Stimulated activated naive CD4-positive, alpha-beta T cell (primary cell): ENCODE measurements around the gene FNBP1.
A peak's percentile ranks its signal among the peaks of the same experiment; 100 is the strongest.
"Not testable (repeated sequence)": the region's sequence is repeated elsewhere in the genome, so short reads cannot be mapped to it uniquely, and the experiment has no call there.

Experiments used
- DNase-seq, 6 experiments: peaks; one replicate each; lab custom pipeline; 2025; lab: John Stamatoyannopoulos, UW

Gene FNBP1

DNA sequence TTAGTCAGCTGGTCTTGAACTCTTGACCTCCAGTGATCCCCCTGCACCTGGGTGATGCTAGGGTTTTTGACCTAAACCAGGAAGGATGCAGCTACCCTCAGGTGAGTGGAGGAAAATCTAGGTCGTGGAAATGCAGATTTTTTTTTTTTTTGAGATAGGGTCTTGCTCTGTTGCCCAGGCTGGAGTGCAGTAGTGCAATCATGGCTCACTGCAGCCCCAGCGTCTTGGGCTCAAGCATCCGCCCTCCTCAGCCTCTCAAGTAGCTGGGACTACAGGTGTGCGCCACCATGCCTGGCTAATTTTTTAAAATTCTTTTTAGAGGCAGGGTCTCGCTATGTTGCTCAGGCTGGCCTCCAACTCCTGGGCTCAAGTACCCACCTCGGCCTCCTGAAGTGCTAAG lies 51.9 kb downstream of the FNBP1 start:
- DNase-seq: not testable (repeated sequence)

DNA sequence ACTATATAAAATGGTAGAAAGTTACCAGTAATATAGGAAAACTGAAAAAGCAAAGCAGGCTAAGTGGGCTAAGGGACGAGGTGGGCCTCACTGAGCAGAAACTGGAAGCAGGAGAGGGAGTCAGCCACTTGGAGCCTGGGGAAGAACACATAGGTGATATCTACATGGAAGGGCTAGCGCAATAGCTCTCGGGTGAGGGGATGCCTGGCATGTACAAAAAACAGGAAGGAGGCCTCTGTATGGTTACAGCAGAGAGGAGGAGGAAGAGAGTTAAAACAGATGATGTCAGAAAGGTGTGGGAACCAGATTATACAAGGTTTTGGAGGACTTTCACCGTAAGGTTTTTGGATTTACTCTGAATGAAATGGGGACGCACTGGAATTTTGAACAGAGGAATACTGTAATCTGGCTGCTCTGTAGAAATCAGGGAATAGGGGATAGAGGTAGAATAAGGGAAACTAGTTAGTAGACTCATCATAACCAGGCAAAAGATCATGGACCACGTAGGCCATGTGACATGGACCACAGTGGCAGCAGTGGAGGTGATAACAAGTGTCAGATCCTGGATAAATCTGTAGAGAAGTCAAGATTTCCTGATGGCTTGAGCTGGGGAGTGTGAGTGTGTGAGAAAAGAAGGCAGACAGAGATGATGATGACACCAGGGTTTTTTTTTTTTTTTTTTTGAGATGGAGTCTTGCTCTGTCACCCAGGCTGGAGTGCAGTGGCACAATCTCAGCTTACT lies 52.5 kb downstream of the FNBP1 start:
- DNase-seq: peak in 5 of 6 experiments; percentile 11 to 50 (median 28)

DNA sequence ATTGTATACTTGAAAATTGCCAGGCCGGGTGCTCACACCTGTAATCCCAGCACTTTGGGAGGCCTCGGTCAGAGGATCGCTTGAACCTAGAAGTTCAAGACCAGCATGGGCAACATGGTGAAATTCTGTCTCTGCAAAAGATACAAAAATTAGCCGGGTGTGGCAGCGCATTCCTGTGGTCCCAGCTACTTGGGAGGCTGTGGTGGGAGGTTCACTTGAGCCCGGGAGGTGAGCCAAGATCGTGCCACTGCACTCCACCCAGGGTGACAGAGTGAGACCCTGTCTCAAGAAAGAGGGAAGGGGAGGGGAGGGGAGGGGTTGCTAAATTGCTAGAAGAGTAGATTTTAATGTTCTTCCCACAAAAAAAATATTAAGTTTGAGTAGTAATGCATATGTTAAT lies 53.2 kb downstream of the FNBP1 start:
- DNase-seq: no peak

DNA sequence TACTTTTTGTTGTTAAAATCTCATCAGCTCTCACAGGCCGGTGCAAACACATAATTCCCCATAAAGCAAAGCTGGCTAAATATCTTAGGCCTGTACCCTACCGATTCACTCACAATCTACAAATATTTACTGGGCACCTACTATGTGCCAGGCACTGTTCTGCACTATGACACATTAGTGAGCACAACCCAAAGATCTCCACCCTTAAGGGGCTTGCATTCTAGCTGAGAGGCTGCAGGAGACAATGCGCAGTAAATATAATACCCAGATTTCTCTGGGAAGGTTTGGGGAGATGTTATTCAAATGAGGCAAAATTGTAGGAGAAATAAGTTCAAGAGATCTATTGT lies 53.7 kb downstream of the FNBP1 start:
- no peak for DNase-seq

DNA sequence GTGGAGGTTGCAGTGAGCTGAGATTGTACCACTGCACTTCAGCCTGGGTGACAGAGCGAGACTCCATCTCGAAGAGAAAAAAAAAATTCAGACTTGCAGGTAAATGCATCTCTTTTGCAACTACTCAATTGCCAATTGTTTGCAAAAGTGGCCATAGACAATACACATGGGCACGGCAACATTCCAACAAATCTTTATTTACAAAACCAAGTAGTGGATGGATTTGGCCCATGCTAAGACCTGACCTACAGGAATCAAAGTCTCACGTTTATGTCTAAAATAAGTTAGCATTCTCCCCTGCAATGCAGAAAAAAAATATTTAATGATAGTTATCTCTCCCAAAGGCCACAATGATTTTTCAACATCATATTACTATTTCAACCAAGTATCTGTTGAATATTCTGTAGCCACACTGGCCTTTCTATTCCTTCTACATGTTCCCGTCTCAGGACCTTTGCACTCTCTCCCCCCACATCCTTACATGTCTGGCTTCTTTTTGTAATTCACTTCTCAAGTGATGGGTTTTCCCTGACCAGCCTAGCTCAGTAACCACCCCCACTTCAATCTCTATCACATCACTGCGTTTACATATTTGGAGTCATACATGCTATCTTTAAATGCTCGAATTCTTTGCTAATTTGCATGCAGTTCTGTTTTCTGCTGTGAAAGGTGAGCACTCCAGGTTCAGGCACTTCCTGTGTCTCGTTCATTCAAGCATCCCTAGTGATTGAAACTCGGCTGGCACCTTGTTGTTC lies 54.2 kb downstream of the FNBP1 start:
- DNase-seq: peak in 3 of 6 experiments; percentile 12 to 23 (median 20)

DNA sequence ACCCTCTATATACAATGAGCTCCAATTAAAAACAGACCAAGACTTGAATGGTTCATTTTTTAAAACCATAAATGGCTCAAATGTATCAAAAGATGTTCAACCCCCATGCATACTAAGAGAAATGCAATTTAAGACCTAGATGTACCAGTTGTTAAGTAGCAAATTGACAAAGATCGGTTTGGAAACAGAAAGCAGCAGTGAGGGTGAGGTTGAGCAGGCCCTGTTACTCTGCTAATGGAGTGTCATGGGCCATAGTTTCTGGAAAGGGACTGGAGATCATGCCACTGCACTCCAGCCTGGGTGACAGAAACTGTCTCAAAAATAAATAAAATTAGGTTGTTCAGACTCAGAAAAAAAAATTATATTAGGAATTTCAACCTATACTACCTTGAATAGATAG lies 55.0 kb downstream of the FNBP1 start:
- no peak for DNase-seq

DNA sequence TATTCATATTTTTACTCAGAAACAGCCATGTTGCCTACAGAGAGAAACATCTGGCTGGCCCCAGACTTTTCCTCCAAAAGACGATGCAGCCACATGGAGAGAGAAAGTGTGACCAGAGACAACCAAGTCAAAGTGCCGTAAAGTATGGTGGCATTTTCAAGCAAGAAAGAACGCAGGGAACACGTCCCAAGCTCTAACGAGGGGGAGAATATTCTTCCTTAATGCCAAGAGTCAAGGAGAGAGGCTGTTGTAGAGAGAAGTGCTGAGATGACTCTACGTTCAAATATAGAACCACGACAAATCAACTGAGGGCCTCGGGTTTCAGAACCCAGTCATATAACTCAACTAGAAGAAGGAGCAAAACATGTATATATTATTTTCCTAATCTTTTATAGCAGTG lies 55.9 kb downstream of the FNBP1 start:
- DNase-seq: no peak

DNA sequence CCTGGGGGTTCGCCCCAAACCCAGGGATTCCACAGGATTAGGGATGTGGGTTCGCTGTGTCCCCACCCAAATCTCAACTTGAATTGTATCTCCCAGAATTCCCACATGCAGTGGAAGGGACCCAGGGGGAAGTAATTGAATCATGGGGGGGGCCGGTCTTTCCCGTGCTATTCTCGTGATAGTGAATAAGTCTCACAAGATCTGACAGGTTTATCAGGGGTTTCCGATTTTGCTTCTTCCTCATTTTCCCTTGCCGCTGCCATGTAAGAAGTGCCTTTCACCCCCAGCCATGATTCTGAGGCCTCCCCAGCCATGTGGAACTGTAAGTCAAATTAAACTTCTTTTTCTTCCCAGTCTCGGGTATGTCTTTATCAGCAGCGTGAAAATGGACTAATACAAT lies 58.4 kb downstream of the FNBP1 start:
- not testable (repeated sequence) for DNase-seq

DNA sequence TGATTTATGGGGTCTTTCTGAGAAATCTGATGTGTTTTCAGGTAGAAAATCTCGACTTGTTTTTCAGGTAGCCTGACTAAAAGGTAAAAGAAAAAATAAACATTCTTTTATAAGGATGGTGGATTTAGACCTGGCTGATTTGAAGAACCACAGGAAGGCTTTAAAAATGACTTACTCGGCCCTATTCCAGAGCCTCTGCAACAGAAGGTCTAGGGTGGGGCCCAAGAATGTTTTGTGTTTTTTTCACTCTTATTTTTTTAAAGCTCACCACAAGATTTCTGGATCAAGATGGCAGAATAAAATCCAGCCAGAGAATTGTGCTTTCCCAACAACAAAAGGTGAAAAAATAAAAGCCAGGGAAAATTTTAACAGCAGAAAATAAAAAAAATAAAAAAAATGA lies 59.1 kb downstream of the FNBP1 start:
- no peak for DNase-seq

DNA sequence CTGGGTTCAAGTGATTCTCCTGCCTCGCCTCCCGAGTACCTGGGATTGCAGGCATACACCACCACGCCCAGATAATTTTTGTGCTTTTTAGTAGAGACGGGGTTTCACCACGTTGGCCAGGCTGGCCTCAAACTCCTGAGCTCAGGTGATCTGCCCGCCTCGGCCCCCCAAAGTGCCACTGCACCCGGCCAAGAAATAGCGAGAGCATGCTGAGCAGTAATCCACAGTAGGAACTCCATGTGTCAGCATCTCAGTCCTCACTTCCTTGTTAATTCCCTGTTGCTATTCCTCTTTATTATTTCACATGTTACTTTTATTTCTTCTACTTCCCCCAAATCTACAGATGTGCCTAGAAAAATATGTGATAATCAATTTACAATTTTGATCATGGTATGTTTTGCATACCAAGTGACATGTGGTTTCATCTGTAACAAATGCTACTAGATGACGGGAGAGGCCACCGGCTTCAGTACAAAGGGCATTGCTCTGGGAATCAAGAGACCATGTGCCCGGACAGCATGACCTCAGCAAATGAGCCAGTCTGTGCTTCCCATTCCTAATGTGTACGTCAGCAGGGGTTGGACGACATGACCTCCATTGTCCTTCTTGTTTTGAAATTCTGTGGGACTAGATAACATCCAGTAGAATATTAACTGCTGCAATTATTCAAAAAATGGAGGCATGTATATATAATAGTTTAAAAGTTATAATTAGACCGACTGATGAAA lies 61.6 kb downstream of the FNBP1 start:
- DNase-seq: no peak

DNA sequence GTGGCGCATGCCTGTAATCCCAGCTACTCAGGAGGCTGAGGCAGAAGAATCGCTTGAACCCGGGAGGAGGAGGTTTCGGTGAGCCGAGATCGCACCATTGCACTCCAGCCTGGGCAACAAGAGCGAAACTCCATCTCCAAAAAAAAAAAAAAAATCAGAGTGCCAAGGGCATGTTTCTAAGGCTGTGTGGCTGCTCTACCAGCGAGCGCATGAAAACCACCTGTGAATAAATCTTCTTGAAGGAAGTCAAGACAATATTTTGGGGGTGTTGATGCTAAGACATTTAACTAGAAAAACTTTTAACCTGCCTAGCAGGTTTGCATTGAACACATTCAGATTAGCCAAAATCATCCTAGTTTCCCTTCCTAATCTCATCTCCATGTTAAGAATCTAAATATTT lies 62.8 kb downstream of the FNBP1 start:
- not testable (repeated sequence) for DNase-seq

DNA sequence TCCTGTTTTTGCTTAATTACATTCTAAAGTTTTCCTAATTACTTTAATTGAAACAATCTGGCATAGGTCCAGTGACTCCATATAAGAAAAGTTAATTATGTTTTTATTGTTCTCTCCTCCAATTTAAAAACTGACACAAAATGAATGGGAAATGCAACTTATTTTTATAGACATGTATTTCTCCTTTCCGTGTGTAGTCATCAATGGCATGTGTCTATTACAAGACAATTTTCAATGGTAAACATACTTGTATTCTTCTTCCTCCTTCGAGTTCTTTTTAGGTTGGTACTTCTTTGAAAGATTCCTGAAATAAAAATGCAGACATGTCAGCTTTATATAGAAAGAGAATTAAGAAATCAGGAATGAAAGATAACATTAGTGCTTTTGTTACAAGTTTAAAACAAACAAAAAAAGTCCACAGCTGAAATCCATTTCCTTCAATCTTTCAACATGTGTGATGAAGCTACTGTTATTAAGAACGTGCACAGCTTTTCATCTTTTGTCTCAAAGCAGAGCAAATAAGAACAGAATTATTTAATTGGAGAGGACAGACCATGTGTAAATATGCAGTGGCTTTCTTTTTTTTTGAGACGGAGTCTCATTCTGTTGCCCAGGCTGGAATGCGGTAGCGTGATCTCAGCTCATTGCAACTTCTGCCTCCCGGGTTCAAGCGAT lies 63.8 kb downstream of the FNBP1 start:
- no peak for DNase-seq

DNA sequence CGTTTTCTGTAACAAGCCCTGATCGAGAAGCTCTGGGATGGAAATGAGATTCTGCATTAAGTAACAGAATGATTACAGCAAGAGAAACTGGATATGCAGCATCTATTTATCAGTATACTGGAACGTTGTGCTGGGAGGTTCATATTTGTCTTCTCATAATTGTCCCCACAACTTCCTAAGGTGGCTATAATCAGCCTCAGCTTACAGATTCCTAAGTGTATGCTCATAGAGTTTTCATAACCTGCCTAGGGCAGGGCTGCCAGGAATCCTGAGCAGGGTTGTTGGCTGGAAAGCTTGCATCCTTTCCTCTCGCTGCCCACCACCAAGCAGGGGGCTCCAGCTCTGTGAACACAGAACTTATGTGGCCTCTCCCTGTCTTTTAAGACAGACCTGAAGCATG lies 70.2 kb downstream of the FNBP1 start:
- DNase-seq: no peak

DNA sequence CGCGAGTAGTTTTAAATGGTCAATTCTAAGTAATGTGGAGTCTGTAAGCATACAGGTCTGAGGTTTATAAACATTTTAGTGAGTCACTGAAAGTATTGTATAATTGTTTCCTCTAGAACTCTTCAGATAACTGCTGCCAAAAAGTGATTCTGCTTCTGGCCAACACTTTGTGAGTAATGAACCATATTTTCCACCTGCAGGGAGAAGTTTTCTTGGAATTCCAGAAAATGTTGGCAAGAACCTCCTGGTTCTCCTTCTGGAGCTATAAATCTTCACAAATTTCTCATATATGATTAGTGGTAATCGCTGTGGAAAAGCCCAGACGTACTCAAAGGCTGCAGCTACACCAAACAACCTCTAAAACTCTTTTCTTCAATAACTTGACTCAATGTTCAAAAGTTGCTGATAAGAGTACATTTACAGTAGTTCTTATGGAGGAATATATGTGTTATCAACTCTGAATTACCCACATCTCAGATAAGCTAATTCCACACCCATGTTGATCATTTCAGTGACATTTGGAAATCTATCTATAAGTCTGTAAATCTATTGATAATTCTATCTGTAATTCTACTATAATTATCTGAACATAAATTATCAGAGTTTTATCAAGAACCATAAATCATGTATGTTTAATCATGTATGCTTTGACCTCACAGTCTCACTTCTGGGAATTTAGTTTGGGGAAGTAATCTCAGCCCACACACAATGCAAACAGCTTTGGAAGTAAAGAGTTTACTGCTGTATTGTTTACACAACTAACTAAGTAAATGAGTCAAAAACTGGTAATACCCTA lies 74.1 kb downstream of the FNBP1 start:
- DNase-seq: no peak

DNA sequence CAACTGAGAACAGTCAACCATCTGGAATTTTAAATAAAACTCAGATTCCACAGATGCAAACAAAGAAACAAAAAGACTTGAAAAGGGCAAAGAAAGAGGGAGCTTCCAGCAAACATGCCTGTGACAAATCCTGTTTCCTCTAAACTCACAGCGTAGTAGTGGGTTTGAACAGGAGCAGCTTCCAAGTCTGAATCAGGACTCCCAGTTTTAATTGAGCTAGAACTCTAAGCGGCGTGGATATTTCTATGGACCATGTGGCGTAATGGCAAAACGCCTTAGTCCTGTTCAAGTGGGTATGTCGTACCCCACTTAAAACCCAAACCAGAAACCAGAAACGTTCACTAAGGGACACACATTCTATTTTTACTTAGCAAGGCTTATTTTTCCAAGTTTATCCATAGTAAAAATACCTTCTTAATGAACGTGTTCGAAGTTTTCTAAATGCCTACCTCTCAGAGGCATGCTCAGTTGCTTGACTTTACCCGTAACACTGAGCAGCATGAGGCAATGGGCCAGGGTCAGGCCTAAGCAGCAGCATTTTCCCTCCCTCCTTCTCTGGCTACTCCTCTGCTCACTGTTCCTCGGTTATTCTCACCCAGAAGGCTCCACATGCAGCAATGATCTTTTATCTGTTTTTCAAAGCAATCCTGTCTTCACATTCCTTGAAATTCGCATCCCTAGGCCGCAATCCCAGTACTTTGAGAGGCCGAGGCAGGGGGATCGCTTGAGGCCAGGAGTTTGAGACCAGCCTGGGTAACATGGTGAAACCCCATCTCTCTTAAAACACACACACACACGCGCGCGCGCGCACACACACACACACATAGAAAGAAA lies 77.9 kb downstream of the FNBP1 start:
- DNase-seq: no peak

DNA sequence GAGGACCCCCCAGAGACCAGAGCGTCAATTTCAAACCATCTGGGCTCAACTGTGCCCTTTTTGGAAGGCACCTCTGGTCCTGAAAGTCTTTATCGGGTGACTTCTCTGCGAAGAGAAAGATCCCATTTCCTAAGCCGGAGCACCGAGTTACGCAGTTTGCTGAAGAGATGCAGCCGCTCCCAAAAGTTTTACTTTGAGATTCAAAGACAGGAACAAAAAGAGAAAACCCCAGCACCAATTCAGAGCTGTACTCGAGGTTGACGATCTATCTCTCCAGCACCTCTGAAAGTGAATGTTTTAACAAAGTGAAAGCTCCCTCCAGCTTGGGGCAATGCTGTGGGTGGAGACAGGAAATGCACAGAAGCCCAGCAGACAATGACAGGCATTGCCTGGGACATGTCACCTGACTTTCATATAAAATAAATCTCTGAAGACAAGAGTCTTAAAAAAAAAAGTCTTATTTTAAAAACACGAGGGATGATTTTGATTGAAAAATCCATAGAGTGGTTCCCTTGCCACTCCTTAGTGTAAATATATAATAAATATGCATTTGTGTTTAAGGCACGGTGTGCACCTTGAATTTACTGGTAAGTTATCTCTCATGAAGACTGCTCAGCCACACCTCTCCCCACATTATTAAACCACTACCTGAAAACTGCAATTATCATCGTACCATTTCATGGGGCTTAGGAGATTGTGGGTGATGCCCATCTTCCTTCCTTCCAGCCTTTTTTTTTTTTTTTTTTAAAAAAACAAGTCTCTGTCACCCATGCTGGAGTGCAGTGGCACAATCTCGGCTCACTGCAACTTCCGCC lies 79.9 kb downstream of the FNBP1 start:
- peak; percentile 50 to 87 (median 80) for DNase-seq

DNA sequence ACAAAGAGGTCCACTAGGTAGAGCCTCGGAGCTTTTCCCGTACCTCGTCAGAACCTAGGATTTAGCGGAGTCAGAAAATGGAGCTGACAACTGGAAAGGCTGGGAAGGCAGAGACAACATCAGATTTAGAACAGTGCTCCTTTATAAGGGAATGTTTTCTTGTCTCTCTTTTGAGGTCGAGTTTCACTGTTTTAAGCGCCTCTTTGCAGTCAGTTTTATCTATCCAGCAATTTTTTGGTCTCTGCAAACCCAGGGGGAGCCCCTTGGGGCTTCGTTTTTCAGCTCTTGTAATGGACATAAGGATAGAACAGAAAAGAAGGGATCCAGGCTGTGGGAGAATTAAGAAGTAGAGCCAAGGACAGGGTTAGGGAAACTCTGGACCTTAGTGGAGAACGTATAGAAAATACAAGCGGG lies 80.5 kb downstream of the FNBP1 start:
- no peak for DNase-seq

DNA sequence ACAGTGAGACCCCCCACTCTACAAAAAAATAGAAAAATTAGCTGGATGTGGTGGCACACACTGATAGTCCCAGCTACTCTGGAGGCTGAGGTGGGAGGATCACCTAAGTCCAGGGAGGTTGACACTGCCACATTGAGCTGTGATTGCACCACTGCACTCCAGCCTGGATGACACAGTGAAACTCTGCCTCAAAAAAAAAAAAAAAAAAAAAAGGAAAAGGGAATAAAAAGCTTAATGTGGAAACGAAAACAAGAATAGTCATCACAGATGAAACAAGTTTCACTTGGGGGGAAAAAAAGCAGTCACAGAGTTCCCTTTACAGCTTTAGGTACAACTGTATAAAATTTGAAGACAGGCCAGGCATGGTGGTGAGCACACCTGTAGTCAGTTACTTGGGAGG lies 84.2 kb downstream of the FNBP1 start:
- DNase-seq: no peak

DNA sequence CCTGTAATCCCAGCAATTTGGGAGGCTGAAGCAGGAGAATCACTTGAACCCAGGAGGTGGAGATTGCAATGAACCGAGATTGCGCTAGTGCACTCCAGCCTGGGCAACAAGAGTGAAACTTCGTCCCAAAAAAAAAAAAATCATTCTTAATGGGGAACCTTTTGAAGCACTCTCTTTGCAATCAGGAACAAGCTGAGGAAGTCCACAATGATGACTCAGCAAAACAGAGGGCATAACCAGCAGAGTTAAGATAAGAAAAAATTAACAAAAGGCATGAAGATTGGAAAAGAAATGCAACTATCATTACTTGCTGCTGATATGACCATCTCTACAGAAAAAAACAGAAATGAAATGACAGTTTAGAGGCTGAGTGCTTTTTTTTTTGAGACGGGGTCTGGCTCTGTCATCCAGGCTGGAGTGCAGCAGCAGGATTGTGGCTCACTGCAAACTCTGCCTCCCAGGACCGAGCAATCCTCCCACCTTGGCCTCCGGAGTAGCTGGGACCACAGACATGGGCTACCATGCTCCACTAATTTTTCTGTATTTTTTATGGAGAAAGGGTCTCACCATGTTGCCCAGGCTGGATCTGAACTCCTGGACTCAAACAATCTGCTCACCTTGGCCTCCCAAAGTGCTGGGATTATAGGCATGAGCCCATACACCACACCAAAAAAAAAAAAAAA lies 88.0 kb downstream of the FNBP1 start:
- DNase-seq: no peak
